Subcutaneous abdominal adipose tissue (tissue), 5 donors: ENCODE data around the gene AKT1S1.
A peak's percentile ranks its signal among the peaks of the same experiment; 100 is the strongest.

Experiments
- H3K27ac ChIP-seq: one replicate; pipeline ENCODE4 v1.7.0; 2013; ENCODE audit warnings: low read depth, mild to moderate bottlenecking, inconsistent platforms, low read length, moderate library complexity
- H3K27me3 ChIP-seq, 5 donors: one replicate each; pipeline ENCODE4 v1.7.0; 2013; ENCODE audit warnings: low read length in 5 of 5, inconsistent platforms in 1 of 5; ENCODE audit not compliant: control insufficient read depth in 5 of 5, insufficient read depth in 4 of 5
- H3K36me3 ChIP-seq, 5 donors: one replicate each; pipeline ENCODE4 v1.7.0; 2013; ENCODE audit warnings: low read length in 5 of 5; ENCODE audit not compliant: control insufficient read depth in 5 of 5, insufficient read depth in 5 of 5
- H3K4me1 ChIP-seq, 5 donors: one replicate each; pipeline ENCODE4 v1.7.0; 2013; ENCODE audit warnings: low read length in 5 of 5, mild to moderate bottlenecking in 3 of 5, moderate library complexity in 1 of 5; ENCODE audit not compliant: control insufficient read depth in 5 of 5, insufficient read depth in 5 of 5
- H3K4me3 ChIP-seq, 5 donors: one replicate each; pipeline ENCODE4 v1.7.0; 2013; ENCODE audit warnings: low read length in 5 of 5, low read depth in 1 of 5
- H3K9ac ChIP-seq, 5 donors: one replicate each; pipeline ENCODE4 v1.7.0; 2013; ENCODE audit warnings: low read length in 5 of 5, mild to moderate bottlenecking in 4 of 5, moderate library complexity in 3 of 5
- H3K9me3 ChIP-seq, 5 donors: one replicate each; pipeline ENCODE4 v1.7.0; 2013; ENCODE audit warnings: low read length in 5 of 5; ENCODE audit not compliant: control insufficient read depth in 5 of 5
- donor health status: healthy.
- donor health status: healthy.
- donor health status: healthy.
- donor health status: healthy.
- donor health status: healthy.

AKT1S1 gene

GRCh38 chr19:49869484-49870308 is 7.5 kb downstream of the AKT1S1 start:
- Histone ChIP-seq H3K36me3 (peaks cover 0 to 30% (median 9%) of the 10 kb centered on the region in 5 donors), H3K27me3 (no peaks in the 10 kb centered on the region), H3K4me3 (peak overlapping the region; percentile 46 to 72 (median 63)), H3K9ac (peak overlapping the region in 4 of 5 donors; percentile 65 to 84 (median 78)), H3K4me1 (peaks cover 8 to 65% (median 51%) of the 10 kb centered on the region in 5 donors), H3K27ac (peak overlapping the region; percentile 90), H3K9me3 (no peaks in the 10 kb centered on the region)

DNA sequence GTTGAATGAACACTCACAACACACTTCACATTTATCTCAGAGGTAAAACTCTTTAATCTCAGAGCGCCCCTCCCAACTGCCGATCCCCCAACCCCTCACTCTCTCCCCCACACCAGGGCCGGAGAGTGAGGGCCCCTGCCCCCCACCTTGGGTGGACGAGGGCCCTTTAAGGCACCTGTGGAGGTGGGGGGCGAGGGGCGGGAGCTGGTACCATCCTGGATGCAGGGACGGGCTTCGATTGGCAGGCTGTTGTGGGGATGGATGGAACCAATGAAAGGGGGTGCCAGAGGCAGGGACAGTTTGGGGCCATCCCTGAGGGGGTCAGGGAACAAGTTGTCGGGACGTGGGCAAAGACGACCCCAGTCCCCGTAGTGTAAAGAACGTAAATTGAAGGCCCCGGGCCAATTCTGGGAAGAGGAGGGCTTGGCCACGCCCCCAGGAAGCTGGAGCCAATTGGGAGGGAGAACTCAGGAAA is 8.1 kb downstream of the AKT1S1 start:
- peaks cover 0 to 30% (median 9%) of the 10 kb centered on the region in 5 donors for H3K36me3 ChIP-seq
- no peaks in the 10 kb centered on the region for H3K27me3 ChIP-seq
- H3K9me3 ChIP-seq, result no peaks in the 10 kb centered on the region
- peaks cover 8 to 61% (median 50%) of the 10 kb centered on the region in 5 donors for H3K4me1 ChIP-seq
- peak overlapping the region; percentile 90 for H3K27ac ChIP-seq
- peak overlapping the region in 4 of 5 donors; percentile 35 to 72 (median 52) for H3K4me3 ChIP-seq
- H3K9ac ChIP-seq, result peak overlapping the region in 4 of 5 donors; percentile 1 to 65 (median 57)

- Histone ChIP-seq H3K27ac (peak within 1 kb of the TSS; percentile 90), H3K4me1 (peaks cover 8 to 58% (median 50%) of the 10 kb centered on the region in 5 donors), H3K27me3 (no peaks in the 10 kb centered on the region)
Measured at GRCh38 chr19:49866933-49867782, 10.0 kb downstream of the AKT1S1 start, which contains the start of gene PNKP. PNKP (minus strand) TSS chr19:49867576; CDS start chr19:49867204, 372 bp downstream.

GRCh38 chr19:49864890-49865289 is 12.3 kb downstream of the AKT1S1 start:
- peaks cover 0 to 42% (median 32%) of the 10 kb centered on the region in 5 donors for H3K36me3 ChIP-seq
- no peak overlapping the region for H3K9ac ChIP-seq

More at GRCh38 chr19:49866933-49867782, 10.0 kb downstream of the AKT1S1 start, which contains the start of gene PNKP:
- peak within 1 kb of the TSS in 4 of 5 donors; percentile 58 to 78 (median 74) for H3K9ac ChIP-seq
- H3K36me3 ChIP-seq, result peaks cover 0 to 38% (median 20%) of the 10 kb centered on the region in 5 donors
- peak within 1 kb of the TSS; percentile 76 to 91 (median 84) for H3K4me3 ChIP-seq
- H3K9me3 ChIP-seq, result no peaks in the 10 kb centered on the region

DNA sequence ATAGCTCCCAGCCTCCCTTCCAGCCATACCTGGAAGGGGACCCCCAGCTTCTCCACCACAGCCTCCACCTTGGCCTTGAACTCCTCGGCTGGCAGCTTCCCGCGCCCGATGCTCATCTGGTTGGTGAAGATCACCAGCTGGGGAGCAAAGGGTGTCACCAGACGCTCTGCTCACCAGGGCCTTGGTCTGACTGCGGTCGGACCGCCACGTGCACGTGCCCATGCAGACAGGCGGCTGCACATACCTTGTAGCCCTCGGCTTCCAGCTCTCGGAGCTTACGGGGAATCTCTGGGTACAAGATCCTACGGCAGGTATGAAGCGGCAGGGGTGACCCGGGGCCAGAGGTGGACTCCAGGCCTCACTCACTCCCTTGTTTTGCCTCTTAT is 13.2 kb downstream of the AKT1S1 start:
- Histone ChIP-seq H3K4me1 (peaks cover 0 to 47% (median 36%) of the 10 kb centered on the region in 5 donors), H3K27me3 (no peaks in the 10 kb centered on the region), H3K36me3 (peaks cover 0 to 51% (median 39%) of the 10 kb centered on the region in 5 donors), H3K27ac (no peak overlapping the region), H3K9ac (no peak overlapping the region), H3K4me3 (no peak overlapping the region), H3K9me3 (no peaks in the 10 kb centered on the region)

More at GRCh38 chr19:49864890-49865289, 12.3 kb downstream of the AKT1S1 start:
- no peaks in the 10 kb centered on the region for H3K9me3 ChIP-seq
- no peaks in the 10 kb centered on the region for H3K27me3 ChIP-seq
- no peak overlapping the region for H3K4me3 ChIP-seq
- H3K4me1 ChIP-seq, result peaks cover 6 to 52% (median 42%) of the 10 kb centered on the region in 5 donors
- H3K27ac ChIP-seq, result peak overlapping the region; percentile 30

- H3K27ac ChIP-seq, result no peak overlapping the region
- H3K9me3 ChIP-seq, result no peaks in the 10 kb centered on the region
- peaks cover 0 to 41% (median 31%) of the 10 kb centered on the region in 5 donors for H3K4me1 ChIP-seq
- H3K4me3 ChIP-seq, result no peak overlapping the region
- peaks cover 0 to 56% (median 45%) of the 10 kb centered on the region in 5 donors for H3K36me3 ChIP-seq
- no peaks in the 10 kb centered on the region for H3K27me3 ChIP-seq
- H3K9ac ChIP-seq, result no peak overlapping the region
Measured at GRCh38 chr19:49863254-49863934, 13.8 kb downstream of the AKT1S1 start.

GRCh38 chr19:49862391-49863253 is 14.5 kb downstream of the AKT1S1 start:
- no peak overlapping the region for H3K4me3 ChIP-seq
- no peak overlapping the region for H3K27ac ChIP-seq
- H3K36me3 ChIP-seq, result peaks cover 0 to 64% (median 52%) of the 10 kb centered on the region in 5 donors
- H3K9me3 ChIP-seq, result no peaks in the 10 kb centered on the region
- peaks cover 0 to 34% (median 27%) of the 10 kb centered on the region in 5 donors for H3K4me1 ChIP-seq
- H3K9ac ChIP-seq, result no peak overlapping the region
- H3K27me3 ChIP-seq, result no peaks in the 10 kb centered on the region

GRCh38 chr19:49861541-49862378 is 15.4 kb downstream of the AKT1S1 start:
- Histone ChIP-seq H3K4me3 (no peak overlapping the region), H3K4me1 (peaks cover 0 to 27% (median 23%) of the 10 kb centered on the region in 5 donors), H3K27ac (no peak overlapping the region), H3K36me3 (peaks cover 0 to 73% (median 61%) of the 10 kb centered on the region in 5 donors), H3K27me3 (no peaks in the 10 kb centered on the region), H3K9ac (no peak overlapping the region), H3K9me3 (no peaks in the 10 kb centered on the region)
